GM21529 (cell line): ENCODE data around the gene KLHL30.

Experiments used
- ATAC-seq: cut with Tn5 transposase; IDR thresholded peaks from one replicate; pipeline ENCODE4 v1.9.1; 2021; ENCODE audit not compliant: unreplicated experiment

The KLHL30 gene

GRCh38 chr2:238130111-238130695 is 8.3 kb upstream of the KLHL30 start:
- ATAC-seq = no peak

DNA sequence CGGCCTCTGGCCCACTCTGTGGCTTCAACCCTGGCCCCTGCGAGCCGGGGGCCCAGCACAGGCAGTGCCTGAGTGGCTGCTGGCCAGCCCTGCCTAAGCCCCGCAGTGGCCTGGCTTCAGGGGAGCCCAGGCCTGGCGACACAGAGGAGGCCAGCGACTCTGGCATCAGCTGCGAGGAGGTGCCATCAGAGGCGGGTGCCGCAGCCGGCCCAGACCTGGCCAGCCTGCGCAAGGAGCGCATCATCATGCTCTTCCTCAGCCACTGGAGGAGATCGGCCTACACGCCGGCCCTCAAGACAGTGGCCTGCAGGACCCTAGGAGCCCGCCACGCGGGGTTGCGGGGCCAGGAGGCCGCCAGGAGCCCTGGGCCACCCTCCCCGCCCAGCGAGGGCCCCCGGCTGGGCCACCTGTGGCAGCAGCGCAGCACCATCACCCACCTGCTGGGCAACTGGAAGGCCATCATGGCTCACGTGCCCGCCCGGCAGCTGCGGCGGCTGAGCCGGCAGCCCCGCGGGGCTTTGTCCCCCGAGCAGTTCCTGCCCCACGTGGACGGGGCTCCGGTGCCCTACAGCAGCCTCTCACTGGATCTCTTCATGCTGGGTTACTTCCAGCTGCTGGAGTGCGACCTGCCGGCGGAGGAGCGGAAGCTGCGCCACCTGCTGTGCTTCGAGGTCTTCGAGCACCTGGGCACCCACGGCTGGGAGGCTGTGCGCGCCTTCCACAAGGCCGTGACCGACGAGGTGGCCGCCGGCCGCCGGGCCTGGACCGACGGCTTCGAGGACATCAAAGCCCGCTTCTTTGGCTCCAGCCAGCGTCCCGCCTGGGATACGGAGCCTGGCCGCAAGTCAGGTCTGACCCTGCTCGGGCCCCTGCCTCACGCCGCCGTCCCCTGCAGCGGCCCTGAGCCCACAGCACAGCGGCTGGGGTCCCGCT is 7.5 kb upstream of the KLHL30 start:
- ATAC-seq = no peak

GRCh38 chr2:238131761-238132462 is 6.6 kb upstream of the KLHL30 start:
- no peak for ATAC-seq

DNA sequence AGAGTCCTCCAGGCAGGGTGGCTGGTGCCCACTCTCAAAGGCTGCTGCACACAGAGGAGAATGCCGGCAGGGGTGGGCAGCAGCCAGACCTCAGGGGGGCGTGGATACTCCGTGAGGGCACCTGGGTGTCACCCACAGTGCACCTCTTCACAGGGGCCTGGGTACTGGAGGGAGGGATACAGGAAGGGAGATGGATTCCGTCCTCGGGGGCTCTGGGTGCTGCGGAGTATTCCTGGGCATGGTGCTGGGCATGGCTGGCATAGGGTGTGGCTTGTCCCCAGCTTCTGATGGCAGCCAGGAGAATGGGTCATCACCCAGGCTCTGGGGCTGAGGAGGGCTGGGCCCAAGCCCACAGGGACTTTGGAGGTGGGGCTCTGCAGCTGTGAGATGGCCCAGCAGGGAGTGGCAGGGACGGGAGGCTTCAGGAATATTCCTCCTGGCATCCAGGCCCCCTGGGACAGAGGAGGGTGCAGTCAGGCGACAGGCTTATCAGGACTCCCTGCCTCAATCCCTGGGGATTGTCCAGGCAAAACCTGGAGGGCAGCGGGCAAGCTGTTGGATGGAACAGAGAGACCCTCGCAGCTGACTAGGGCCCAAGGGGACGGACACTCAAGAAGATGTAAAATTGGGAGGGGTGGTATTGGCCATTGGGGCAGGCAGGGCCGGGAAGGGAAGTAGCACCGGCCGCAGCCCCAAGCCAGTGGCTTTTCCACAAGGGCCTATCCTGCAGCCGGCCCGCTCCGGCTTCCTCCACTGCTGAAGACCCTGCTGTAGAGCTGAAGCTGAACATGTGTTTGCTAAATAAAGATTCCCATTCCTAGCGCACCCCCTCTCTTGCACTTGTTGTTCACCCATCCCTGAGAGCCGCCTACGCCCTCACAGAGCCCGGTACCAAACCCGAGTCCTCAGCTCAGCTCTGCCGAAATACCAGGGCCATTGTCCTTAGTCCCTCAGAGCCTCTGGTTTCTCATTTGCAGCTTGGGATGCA is 5.7 kb upstream of the KLHL30 start:
- no peak for ATAC-seq

GRCh38 chr2:238133499-238134392 is 4.7 kb upstream of the KLHL30 start:
- ATAC-seq = no peak

- ATAC-seq = no peak
Observed at GRCh38 chr2:238134393-238134785, 4.1 kb upstream of the KLHL30 start.

- no peak for ATAC-seq
Observed at GRCh38 chr2:238135601-238136150, 2.8 kb upstream of the KLHL30 start.

- no peak for ATAC-seq
Observed at GRCh38 chr2:238136820-238137537, 1.5 kb upstream of the KLHL30 start.

GRCh38 chr2:238137885-238138284 is 583 bp upstream of the KLHL30 start:
- ATAC-seq = no peak

GRCh38 chr2:238139196-238140039 is 950 bp downstream of the KLHL30 start:
- no peak for ATAC-seq

- no peak for ATAC-seq
Observed at GRCh38 chr2:238140040-238140439, 1.6 kb downstream of the KLHL30 start.

DNA sequence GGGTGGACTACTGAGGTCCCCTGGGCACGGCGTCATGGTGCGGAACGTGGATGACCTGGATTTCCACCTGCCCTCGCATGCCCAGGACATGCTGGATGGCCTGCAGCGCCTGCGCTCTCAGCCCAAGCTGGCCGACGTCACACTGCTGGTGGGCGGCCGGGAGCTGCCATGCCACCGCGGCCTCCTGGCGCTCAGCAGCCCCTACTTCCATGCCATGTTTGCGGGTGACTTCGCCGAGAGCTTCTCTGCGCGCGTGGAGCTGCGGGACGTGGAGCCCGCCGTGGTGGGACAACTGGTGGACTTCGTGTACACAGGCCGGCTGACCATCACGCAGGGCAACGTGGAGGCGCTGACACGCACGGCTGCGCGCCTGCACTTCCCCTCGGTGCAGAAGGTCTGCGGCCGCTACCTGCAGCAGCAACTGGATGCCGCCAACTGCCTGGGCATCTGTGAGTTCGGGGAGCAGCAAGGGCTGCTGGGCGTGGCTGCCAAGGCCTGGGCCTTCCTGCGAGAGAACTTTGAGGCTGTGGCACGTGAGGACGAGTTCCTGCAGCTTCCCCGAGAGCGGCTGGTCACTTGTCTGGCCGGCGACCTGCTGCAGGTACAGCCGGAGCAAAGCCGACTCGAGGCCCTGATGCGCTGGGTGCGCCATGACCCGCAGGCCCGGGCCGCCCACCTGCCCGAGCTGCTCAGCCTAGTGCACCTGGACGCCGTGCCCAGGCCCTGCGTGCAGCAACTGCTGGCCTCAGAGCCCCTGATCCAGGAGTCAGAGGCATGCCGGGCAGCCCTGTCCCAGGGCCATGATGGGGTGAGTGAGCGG is 2.5 kb downstream of the KLHL30 start:
- ATAC-seq = no peak

- ATAC-seq = no peak
Observed at GRCh38 chr2:238141541-238142318, 3.3 kb downstream of the KLHL30 start.

GRCh38 chr2:238142382-238143205 is 4.1 kb downstream of the KLHL30 start:
- no peak for ATAC-seq

- ATAC-seq = no peak
Observed at GRCh38 chr2:238143239-238143951, 4.9 kb downstream of the KLHL30 start.
